NB4 (cell line): ENCODE results near the gene PLOD2.

Experiments used
- CTCF ChIP-seq: IDR thresholded peaks from one replicate; pipeline ENCODE4 v1.5.1; 2012; ENCODE audit warnings: low read depth, low read length
- POLR2A ChIP-seq: IDR thresholded peaks from 2 replicates; pipeline ENCODE4 v1.6.1; 2011; ENCODE audit warnings: mild to moderate bottlenecking; ENCODE audit not compliant: insufficient read length; ENCODE audit errors: extremely low read depth
- TF ChIP-seq, protein P1 (sequence below): IDR thresholded peaks from 2 replicates; pipeline ENCODE4 v1.6.1; 2011; ENCODE audit warnings: low read depth, low read length

DNA sequence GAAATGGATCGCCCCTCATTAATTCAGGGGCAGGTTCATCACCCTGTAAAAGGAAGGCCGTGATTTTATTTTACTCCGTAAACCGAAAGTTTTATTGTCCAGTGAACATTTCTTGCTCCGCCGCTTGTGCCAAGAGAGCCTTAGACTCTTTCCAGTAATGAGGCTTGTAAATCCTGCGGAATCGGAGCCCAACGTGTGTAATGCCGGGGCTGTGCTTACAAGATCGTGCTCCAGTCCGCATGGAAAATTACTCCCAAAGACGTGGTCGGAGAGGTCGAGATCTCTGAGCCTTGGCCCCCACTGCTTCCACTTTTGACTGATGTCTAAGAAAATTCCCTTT lies 649 bp upstream of the PLOD2 start:
- no peak for TF ChIP-seq CTCF
- TF ChIP-seq, protein P1, sequence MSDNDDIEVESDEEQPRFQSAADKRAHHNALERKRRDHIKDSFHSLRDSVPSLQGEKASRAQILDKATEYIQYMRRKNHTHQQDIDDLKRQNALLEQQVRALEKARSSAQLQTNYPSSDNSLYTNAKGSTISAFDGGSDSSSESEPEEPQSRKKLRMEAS: no peak
- no peak for TF ChIP-seq POLR2A
